B cell (primary cell): ENCODE results near the gene EVI5L.

Source experiments
- EZH2 ChIP-seq: IDR thresholded peaks from 2 replicates; pipeline ENCODE4 v1.6.1; 2012; ENCODE audit warnings: borderline replicate concordance, low read depth, mild to moderate bottlenecking, moderate library complexity, low read length; ENCODE audit not compliant: insufficient read depth, poor library complexity, severe bottlenecking
- TF ChIP-seq, protein P1 (sequence below): fragments of 200-600 bp; IDR thresholded peaks from one replicate; pipeline ENCODE4 v1.8.0; 2022; ENCODE audit warnings: antibody characterized with exemption, mild to moderate bottlenecking

DNA sequence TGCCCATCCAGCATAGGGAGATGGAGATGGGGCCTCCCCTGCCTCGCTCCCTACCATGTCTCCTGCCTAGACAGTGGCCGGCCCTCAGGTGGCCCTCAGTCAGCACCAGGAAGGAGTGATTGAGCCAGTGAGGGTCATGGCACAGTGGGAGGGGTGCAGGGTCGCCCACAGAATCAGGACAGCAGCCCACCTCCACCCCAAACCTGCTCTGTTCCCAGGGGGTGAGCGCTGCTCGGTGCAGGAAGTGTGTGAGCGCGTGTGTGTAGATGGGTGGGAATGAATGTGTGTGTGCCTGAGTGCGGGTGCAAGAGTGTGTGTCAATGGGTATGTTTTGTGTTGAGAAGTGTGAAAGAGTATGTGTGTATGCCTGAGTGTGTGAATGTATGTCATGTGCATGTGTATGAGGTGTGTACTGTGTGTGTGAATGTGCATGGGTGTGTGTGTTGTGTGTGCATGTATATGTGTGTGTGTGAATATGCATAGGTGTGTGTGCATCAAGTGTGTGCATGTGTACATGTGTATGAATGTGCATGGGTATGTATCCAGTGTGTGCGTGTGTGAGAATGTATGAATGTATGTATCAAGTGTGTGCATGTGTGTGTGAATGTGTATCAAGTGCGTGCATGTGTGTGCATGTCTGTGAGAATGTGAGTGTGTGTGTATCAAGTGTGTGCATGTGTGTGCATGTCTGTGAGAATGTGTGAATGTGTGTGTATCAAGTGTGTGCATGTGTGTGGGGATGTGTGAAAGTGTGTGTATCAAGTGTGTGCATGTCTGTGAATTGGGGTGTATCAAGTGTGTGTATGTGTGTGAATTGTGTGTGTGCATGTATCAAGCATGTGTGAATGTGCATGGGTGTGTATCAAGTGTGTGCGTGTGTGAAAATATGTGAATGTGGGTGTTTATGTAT is 12.0 kb downstream of the EVI5L start:
- TF ChIP-seq, protein P1, sequence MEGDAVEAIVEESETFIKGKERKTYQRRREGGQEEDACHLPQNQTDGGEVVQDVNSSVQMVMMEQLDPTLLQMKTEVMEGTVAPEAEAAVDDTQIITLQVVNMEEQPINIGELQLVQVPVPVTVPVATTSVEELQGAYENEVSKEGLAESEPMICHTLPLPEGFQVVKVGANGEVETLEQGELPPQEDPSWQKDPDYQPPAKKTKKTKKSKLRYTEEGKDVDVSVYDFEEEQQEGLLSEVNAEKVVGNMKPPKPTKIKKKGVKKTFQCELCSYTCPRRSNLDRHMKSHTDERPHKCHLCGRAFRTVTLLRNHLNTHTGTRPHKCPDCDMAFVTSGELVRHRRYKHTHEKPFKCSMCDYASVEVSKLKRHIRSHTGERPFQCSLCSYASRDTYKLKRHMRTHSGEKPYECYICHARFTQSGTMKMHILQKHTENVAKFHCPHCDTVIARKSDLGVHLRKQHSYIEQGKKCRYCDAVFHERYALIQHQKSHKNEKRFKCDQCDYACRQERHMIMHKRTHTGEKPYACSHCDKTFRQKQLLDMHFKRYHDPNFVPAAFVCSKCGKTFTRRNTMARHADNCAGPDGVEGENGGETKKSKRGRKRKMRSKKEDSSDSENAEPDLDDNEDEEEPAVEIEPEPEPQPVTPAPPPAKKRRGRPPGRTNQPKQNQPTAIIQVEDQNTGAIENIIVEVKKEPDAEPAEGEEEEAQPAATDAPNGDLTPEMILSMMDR = no peak
- TF ChIP-seq EZH2 = no peak
